ENCODE measurements around the gene ACTMAP.

The ACTMAP gene

DNA sequence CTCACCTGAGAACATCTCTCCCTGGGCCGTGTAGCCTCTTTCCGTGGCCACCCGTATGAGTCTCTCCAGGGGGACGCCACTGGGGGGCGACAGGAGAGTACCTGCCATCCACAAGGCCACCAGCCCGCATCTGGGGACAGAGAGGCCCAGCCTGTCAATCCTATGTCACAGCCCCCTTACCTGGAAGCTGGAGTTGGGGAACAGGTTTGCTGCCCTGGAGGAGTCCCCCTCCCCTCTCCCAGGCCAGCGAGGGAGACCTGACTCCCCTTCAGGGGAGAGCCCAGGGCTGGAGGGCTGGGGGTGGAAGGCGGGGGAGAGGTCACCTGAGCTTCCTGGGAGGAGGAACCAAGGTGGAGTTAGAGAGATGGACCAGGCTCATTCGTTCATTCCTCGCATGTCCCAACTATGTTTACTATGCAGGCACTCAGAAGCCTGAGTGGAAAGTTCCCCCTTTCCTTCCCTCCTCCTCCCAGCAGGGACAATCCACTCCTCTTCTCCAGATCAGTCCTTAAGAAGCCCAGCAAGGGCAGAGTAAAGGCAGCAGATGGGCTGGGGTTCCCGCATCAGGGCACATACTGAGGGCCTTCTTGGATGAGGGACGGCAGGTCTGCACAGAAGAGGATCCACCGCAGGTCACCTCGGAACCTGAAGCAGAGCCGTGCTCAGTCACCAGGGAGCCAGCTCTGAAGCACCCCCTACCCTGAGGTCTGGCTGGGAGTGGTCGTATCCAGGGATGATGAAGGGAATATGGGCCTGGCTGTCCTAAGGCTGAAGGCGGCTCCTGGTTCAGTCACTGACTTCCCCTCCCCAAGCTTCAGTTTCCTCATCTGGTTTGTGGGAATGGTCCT is 5.5 kb downstream of the ACTMAP start:
- no peak overlapping the region for H3K27ac ChIP-seq
- TF ChIP-seq, protein P1, sequence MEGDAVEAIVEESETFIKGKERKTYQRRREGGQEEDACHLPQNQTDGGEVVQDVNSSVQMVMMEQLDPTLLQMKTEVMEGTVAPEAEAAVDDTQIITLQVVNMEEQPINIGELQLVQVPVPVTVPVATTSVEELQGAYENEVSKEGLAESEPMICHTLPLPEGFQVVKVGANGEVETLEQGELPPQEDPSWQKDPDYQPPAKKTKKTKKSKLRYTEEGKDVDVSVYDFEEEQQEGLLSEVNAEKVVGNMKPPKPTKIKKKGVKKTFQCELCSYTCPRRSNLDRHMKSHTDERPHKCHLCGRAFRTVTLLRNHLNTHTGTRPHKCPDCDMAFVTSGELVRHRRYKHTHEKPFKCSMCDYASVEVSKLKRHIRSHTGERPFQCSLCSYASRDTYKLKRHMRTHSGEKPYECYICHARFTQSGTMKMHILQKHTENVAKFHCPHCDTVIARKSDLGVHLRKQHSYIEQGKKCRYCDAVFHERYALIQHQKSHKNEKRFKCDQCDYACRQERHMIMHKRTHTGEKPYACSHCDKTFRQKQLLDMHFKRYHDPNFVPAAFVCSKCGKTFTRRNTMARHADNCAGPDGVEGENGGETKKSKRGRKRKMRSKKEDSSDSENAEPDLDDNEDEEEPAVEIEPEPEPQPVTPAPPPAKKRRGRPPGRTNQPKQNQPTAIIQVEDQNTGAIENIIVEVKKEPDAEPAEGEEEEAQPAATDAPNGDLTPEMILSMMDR (conservative IDR thresholded peaks at IDR 0.05) = no peak

DNA sequence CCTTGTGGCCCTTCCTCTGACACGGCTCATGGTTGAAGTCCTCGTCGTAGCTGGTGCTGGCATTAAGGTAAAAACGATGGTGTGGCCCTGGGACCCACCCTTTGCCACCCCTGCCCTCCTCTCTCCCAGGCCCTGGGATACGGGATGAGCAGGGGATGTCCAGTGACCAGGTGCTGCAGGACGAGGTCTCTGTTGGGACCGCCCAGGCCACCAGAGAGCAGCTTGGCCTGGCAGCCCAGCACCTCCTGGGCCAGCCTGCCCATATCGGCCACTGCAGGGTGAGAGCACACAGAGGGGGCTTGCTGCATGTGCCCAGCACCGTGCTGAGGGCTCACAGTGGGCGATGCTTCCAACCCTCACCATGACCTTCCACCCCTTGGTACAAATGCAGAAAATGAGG is 6.4 kb downstream of the ACTMAP start:
- TF ChIP-seq, protein P1 (conservative IDR thresholded peaks at IDR 0.05) = no peak
- H3K27ac ChIP-seq = no peak overlapping the region

DNA sequence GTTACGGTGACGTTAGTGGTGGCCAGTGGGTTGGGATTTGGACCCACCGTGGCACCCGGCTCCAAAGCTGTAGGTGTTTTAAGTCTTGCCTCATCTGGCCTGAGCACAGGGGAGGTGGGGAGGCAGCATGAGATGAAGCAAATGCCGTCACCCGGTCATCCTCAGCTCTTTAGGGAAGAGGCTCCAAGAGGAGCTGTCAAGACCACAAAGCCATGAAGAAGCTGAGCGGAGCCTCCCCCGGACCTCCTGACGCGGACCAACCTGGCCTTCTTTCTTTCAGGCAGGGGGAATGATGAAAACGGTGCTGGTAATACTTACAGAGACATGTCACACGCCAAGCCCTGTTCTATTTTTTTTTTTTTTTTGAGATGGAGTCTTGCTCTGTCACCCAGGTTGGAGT is 7.4 kb downstream of the ACTMAP start:
- TF ChIP-seq, protein P1 (conservative IDR thresholded peaks at IDR 0.05) = no peak
- no peak overlapping the region for H3K27ac ChIP-seq

DNA sequence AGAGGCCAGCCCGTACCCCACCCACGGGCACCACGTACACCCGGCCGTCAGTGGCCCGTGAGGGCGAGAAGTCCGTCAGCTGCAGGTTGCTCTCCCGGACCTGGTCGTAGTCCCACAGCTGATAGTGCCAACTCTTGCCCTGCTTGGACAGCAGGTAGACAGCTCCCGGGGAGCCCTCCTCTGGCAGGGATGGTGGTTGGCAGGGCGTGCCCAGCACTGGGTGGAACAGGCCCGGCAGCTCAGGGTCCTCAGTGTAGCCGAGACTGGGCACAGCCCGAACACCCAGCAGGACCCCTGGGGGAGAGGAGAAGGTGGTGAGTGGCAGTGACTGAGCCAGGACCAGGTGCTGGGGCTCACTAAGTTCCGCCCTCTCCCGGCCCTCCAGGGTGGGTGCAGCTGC is 7.8 kb downstream of the ACTMAP start:
- H3K27ac ChIP-seq = no peak overlapping the region
- TF ChIP-seq, protein P1 (conservative IDR thresholded peaks at IDR 0.05) = no peak

DNA sequence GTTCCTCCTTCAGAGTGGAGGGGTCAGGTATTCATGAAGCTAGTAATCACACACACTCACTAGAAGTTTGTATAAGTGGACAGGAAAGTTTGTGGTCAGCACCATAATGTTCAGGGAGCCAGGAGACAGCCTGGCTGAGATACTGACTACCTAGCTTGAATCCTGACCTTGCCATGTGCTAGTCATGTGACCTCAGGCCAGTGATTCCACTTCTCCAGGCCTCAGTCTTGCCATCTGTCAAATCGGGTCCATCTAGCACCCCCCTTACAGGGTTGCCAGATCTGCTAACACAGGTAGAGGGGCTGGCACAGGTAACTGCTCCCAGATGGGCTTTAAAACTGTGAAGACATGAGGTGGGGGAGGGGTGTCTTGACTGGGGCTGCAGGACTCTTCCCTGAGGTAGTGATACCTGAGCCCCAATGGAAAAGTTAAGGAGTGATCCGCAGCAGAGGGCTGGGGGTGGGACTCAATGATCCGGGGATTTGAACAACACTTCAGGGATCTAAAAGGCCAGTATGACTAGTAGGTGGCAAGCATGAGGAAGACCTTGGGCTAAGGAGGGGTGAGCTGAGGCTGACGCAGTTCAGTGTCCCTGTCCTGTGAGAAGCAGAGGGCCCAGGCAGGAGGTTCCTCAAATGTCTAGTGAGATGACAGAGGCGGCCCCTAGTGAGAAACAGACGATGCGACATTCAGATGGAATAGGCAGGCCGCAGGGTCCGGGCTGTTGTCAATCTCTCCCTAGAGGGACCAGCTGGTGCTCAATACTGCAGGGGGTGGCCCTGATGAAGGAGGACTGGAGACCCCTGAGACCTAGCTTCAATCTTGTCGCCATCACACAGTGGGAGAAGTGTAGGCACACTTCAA is 8.5 kb downstream of the ACTMAP start:
- TF ChIP-seq, protein P1 (conservative IDR thresholded peaks at IDR 0.05) = no peak
- no peak overlapping the region for H3K27ac ChIP-seq

DNA sequence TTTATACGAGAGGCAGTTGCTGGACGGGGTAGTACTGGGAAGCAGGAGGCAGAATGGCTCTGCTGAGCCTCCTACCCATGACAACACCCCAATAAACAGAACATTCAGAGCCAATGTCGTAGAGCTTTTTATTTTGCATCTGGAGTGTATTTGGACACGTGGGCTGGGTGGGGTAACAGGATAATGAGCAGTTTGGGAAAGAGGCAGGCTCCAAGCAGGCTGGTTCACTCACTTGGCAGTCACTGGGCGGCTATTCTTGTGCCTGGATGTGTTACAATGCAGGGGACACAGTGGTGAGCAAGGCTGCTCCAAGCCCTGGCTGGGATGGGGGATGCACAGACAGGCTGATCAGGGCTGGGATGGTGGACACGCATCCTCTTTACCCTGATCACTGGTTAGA is 9.5 kb downstream of the ACTMAP start:
- H3K27ac ChIP-seq = no peak overlapping the region
- TF ChIP-seq, protein P1 (conservative IDR thresholded peaks at IDR 0.05) = no peak
